ENCODE results near the gene LUC7L3. TPM values are rescaled to one million over a fixed set of nuclear protein-coding genes. Genes with fewer than 3 reads are reported as not detected.

LUC7L3 gene
- total RNA-seq, 1 donor from 2014 or later: 108 TPM

DNA sequence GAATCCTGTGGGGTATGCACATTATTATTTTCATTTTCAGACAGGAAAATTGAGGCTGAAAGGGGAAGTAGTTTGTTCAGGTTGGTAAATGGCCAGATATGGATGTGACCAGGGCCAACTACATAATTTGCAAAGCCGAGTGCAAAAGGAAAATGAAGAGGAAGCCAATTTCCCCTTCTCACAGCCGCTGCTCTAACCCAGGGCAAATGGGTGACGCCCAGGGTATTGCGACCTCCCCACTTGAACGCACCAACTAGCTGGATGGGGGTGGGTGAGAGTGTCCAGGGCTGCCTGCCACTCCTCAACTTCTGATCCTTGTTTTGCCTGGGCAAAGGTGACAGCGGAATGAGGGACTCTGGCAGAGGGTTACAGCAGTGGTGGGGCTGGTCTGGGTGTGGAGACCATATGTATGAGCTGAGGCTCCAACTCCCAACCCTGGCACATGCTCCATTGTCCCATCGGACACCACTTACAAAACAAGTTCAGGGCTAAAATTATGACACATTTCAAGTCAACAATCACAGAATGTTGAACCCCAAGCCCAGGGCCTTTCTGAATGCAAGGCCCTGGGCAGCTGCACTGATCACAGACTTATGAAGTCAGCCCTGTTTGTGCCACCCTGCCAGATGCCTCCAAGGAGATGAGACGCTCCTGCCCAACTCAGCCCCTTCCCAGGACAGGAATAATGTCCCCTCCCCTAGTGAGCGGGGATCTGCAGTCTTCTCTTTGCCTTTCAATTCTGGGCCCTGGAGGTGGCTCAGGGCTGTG lies 46.2 kb downstream of the LUC7L3 start:
- Histone ChIP-seq H3K27me3 (no peaks in the 10 kb centered on the region), H3K36me3 (no peaks in the 10 kb centered on the region), H3K4me3 (no peak overlapping the region), H3K27ac (no peak overlapping the region), H3K4me1 (peaks cover 30% of the 10 kb centered on the region), H3K9me3 (no peaks in the 10 kb centered on the region)
- no peak for TF ChIP-seq POLR2A (IDR thresholded peaks at IDR 0.05)
- no peak for TF ChIP-seq POLR2AphosphoS5 (IDR thresholded peaks at IDR 0.05; ENCODE audit: insufficient read depth in 1 of 2, low read depth in 1 of 2)
- TF ChIP-seq, protein P1, sequence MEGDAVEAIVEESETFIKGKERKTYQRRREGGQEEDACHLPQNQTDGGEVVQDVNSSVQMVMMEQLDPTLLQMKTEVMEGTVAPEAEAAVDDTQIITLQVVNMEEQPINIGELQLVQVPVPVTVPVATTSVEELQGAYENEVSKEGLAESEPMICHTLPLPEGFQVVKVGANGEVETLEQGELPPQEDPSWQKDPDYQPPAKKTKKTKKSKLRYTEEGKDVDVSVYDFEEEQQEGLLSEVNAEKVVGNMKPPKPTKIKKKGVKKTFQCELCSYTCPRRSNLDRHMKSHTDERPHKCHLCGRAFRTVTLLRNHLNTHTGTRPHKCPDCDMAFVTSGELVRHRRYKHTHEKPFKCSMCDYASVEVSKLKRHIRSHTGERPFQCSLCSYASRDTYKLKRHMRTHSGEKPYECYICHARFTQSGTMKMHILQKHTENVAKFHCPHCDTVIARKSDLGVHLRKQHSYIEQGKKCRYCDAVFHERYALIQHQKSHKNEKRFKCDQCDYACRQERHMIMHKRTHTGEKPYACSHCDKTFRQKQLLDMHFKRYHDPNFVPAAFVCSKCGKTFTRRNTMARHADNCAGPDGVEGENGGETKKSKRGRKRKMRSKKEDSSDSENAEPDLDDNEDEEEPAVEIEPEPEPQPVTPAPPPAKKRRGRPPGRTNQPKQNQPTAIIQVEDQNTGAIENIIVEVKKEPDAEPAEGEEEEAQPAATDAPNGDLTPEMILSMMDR (IDR thresholded peaks at IDR 0.05): no peak
- intact Hi-C loops (cut with DNase I): no loop called here
- no peak for DNase-seq (ENCODE audit: extremely low spot score in 2 of 2)

DNA sequence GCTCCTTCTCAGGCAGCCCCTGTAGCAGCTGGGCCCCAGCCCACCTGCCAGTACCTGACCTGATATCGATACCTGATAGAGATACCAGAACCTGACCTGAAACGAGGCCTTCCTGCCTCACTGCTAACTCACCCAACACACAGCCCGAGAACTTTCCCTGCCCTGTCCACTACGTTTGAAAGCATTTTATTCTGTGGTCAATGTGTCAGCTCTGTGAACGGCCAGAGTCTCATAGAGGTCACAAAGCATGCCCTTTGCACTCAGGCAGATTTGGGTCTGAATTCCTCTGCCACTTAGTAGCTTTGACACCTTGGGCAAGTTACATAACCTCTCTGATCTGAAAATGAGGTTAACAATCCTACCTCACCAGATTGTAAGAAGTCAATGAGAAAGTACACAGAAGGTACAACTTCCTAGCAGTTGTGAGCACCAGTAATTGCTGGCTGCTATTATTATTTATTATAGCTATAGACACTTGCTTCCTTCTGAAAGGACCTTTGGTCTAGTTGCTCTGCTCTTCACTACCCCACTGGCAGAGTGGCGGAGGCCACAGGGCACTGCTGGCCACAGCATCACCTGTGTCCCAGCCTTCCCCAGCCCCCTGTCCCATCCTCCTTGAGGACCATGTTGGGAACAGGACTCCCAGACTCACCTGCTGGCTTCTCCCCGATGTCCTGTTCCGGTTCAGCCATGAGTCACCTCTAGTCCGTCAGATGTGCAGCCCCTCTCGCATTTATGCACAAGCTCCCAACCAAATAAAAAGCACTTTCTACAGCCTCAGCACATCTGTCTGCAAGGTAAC lies 47.0 kb downstream of the LUC7L3 start:
- Histone ChIP-seq H3K9me3 (no peaks in the 10 kb centered on the region), H3K36me3 (no peaks in the 10 kb centered on the region), H3K27ac (no peak overlapping the region), H3K4me1 (peaks cover 30% of the 10 kb centered on the region), H3K27me3 (no peaks in the 10 kb centered on the region), H3K4me3 (no peak overlapping the region)
- TF ChIP-seq POLR2AphosphoS5 (IDR thresholded peaks at IDR 0.05; ENCODE audit: insufficient read depth in 1 of 2, low read depth in 1 of 2) (no peak), POLR2A (IDR thresholded peaks at IDR 0.05) (no peak)
- TF ChIP-seq, protein P1 (IDR thresholded peaks at IDR 0.05): no peak
- no peak for DNase-seq (ENCODE audit: extremely low spot score in 2 of 2)
- intact Hi-C loops (cut with DNase I): no loop called here

DNA sequence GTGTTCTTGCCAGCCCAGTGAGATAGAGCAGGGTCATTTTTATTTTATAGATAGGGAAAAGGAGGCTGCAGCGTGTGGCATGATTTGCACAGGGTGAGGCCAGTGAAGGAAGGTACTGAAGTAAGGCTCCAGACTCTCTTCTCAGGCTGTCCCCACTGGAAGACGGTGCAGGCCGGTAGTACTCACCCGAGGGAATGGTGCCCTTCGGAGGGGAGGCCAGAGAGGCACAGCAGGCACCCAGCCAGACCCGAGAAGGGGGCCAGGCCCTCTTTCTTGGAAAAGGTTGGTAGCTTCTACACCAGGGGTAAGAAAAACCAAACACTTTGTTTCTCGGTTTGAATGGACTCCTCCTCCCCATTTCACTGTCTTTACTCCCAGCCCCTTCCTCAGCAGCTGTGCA lies 47.6 kb downstream of the LUC7L3 start:
- H3K27me3 ChIP-seq: no peaks in the 10 kb centered on the region
- H3K27ac ChIP-seq: no peak overlapping the region
- intact Hi-C loops (cut with DNase I): no loop called here
- H3K36me3 ChIP-seq: no peaks in the 10 kb centered on the region
- DNase-seq (ENCODE audit: extremely low spot score in 2 of 2): no peak
- H3K9me3 ChIP-seq: no peaks in the 10 kb centered on the region
- H3K4me1 ChIP-seq: peaks cover 30% of the 10 kb centered on the region
- TF ChIP-seq POLR2A (IDR thresholded peaks at IDR 0.05) (no peak), POLR2AphosphoS5 (IDR thresholded peaks at IDR 0.05; ENCODE audit: insufficient read depth in 1 of 2, low read depth in 1 of 2) (no peak)
- TF ChIP-seq, protein P1 (IDR thresholded peaks at IDR 0.05): no peak
- no peak overlapping the region for H3K4me3 ChIP-seq

DNA sequence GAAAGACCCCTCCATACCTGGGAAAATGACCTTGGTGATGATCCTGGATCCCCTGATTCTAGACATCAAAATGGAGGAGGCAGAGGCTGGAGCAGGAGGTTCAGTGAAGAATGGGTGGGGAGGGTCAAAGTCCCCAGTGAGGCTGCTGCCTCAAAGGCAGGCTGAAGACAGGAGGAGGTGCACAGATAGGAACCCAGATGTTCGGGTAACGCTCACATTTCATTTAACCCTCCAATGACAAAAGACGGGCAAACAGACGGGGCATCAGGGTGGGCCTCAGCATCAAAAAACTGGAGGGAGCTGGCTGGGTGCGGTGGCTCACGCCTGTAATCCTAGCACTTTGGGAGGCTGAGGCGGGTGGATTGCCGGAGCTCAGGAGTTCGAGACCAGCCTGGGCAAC lies 48.0 kb downstream of the LUC7L3 start, which contains the start of gene ANKRD40CL:
Gene ANKRD40CL (minus strand): TSS at position 73 of the 400 bp plus-strand sequence. CDS start 605 bp downstream, outside the sequence.
- TF ChIP-seq POLR2A (IDR thresholded peaks at IDR 0.05): no peak
- TF ChIP-seq, protein P1 (IDR thresholded peaks at IDR 0.05): no peak
- TF ChIP-seq POLR2AphosphoS5 (IDR thresholded peaks at IDR 0.05; ENCODE audit: insufficient read depth in 1 of 2, low read depth in 1 of 2): no peak
- no peak within 1 kb of the TSS for H3K27ac ChIP-seq

More for the DNA sequence above, 48.0 kb downstream of the LUC7L3 start, which contains the start of gene ANKRD40CL:
- Histone ChIP-seq H3K4me1 (peaks cover 30% of the 10 kb centered on the region), H3K4me3 (no peak within 1 kb of the TSS), H3K27me3 (no peaks in the 10 kb centered on the region), H3K36me3 (no peaks in the 10 kb centered on the region), H3K9me3 (no peaks in the 10 kb centered on the region)
- intact Hi-C loops (cut with DNase I): no loop called here
- no peak for DNase-seq (ENCODE audit: extremely low spot score in 2 of 2)

All from vagina (tissue), 2 donors.